CD4-positive, alpha-beta T cell treated with Interleukin-15 for 1 hour (primary cell): ENCODE results near the gene YPEL2.

ENCODE experiments used
- DNase-seq: peaks from one replicate; pipeline ENCODE4 v3.0.0-alpha.2; 2020

The YPEL2 gene

DNA sequence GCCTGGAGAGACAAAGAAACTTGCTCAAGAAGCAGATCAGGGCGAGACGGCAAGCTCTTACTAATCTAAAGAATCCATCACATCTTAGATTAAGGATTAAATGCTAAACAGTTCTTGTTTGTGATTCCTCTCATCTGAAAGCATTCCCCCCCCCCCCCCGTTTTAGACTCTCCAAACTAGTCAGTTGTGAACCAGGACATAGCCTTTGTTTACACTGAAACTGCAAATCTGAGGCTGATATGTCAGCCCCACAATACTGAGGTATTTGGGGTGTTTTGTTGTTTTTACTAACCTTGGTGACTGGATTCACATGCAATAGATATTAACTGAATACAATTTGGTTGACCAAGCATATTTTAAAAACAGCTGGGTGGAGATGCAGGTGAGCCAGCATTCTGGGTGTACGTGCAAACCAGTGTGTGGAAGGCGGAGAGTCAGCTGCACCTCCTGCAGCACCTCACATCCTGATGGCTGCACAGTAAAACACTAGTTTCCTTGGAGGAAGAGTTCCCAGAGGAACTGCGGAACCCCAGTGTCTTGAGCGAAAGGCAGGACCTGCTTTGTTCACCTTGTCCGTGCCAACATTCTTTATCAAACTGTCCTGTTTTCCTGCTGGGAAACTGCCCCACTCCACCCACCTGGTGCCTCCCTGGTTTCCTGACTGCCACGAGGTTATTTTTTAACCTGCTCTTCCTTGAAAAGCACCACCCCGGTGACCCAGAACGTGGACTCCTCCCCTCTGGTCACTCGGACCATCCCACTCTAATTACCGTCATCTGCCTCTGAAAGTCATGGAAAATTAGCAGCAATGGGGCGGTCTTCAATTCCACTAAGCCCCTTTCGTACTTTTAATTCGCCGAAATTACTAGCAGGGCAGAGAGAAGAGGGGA is 1.2 kb upstream of the YPEL2 start:
- no peak for DNase-seq

DNA sequence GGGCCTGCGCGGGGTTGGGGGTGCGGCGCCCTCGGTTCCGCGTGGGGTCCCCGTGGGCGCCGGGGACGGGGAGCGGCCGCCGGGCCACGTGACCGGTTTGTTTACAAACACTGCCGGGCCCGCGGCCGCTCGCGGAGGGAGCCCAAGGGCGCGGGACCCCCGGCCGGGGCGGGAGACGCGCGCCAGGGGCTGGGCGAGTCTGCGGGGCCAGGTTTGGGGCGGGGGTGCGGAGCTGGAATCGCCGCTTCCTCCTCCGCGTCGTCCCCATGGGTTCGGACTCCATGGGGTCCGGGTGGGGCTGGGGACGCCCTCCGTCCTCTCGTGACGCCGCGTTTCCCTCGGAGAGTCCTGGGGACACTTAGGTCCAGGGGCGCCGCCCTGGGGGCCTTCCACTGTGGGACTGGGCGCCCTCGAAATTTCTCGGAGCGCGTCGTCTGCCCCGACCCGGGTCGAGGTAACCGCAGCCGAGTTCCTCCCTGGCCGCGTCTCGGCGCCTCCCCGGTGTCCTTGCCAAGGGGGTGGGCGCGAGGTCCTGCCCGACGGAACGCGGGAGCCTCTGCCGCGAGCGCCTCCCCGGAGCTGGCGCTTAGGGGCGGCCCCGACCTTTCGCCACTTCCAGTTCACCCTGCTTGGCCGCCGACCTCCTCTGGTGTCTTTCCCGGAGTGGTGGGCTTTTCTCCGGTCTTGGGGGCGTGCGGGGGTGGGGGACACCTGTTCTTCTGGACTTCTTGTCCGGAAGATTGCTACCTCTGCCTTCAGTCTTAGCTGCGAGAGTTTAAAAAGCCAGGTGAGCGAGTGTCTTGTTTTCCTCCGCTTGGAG is 684 bp downstream of the YPEL2 start:
- DNase-seq = no peak

DNA sequence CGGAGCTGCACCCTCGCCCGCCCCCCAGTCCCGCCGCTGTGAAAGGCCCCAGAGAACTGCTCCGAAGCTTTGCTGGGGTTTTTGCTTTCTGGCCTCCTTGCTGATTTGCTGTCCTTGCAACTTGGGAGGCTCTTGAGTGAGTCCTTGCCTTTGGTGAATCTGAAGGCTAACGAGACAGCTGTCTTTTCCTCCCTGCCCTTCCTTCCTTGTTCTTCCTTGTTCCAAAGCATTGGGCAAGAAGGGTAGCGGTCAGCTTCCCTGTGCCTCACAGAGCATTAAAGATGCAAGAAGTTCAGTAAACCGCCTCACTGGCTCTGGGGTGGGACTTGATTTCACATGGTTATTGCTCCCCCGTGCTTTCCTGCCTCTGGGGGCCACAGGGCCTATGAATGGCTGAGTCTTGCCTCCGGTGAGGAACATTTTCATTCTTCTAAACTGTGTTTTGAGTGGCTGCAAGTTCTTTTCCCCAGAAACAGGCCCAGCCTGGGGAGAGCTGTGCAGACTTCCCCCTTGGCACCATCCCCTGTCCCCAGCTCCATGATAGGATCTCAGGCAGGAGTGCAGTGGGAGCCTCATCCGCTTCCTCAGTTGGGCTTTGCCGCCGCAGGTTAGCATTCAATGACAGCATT is 1.4 kb downstream of the YPEL2 start:
- DNase-seq = no peak

DNA sequence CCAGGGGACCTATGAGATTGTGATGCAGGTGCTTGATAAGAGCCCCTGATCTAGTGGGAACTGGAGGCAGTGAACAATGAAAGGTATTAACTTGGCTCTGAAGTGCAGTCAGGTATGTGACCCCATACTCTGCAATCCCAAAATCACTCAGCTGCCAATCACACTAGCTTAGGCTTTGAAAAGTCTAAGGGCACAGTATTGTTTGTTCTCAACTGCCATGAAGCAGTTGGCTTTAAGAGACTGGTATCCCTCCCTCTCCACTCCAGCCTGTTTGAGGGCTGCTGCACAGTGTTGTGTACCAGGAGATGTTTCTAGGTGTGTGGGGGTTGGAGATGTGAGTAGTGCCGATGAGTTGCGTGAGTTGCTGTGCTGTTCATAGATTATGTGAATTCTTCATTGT is 2.4 kb downstream of the YPEL2 start:
- DNase-seq = no peak

DNA sequence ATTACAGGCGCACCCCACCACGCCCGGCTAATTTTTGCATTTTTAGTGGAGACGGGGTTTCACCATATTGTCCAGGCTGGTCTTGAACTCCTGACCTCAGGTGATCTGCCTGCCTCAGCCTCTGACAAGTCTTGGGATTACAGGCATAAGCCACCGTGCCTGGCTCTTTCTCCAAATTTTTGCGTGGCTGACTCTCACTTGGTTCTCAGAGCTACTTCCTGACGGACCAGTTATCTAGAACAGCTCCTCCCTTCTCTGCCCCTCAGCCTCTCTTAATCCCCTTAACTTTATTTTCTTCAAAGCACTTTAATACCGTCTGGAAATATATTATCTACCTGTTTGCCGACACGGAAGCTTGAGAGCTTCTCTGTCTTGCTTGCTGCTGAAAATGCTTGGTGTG is 4.2 kb downstream of the YPEL2 start:
- DNase-seq = no peak

GRCh38 chr17:59337741-59338299 is 6.4 kb downstream of the YPEL2 start:
- DNase-seq = no peak

DNA sequence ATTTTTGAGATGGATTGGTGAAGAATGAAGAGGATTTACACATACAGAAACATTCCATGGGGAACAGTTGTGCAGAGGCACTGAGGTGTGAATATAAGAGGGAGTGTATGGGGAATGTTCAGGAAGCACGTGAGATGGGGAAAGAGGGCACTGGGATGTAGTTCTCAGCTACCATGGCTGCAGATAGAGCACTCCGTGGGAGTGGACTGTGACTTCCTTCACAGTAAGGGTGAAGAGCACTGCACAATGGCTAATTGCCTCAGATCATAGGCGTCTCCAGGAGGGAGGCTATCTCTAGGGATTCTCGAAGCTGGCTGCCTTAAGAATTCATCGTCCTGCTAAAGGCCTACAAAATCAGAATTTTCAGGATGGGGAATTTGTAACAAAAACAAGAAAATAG is 7.0 kb downstream of the YPEL2 start:
- no peak for DNase-seq

GRCh38 chr17:59341922-59342321 is 10.5 kb downstream of the YPEL2 start:
- no peak for DNase-seq

DNA sequence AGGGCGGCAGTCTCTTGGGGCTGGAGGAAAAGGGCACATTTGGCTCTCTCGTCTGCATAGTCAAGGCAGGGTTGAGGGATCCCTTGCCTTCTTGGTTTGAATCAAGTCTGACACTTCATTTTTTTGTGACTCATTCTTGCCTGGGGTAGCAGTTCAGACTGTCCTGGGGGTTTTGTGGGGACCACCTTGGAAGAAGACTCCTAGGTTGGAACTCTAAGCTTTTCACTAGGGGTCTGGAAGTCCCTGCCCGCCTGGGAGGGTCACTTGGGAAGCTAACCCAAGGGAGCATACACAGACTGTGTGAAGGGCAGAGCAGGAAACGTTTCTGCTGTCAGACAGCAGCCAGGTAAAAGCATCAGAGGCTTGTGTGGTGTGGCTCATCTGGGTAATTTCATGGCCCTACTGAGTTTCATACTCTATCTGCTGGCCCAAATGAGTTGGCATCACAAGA is 11.3 kb downstream of the YPEL2 start:
- no peak for DNase-seq

DNA sequence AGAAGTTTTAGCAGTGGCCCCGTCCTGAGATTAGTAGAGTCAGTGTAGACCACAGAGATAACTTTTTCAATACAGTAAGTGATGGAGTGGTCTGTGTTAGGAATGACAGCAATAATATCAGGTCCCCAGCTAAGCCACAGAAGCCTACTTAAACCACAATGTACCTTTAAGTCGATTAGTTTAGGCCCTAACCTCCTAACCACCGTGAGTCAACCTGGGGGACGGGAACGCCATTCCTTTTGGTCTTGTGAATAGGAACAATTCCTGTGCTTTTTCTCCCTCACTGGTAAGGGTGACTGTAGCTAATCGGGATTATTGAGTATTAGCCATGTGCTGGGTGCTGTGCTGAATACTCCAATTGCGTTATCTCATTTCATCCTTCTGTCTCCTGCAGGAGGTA is 14.0 kb downstream of the YPEL2 start:
- no peak for DNase-seq

GRCh38 chr17:59346341-59346740 is 14.9 kb downstream of the YPEL2 start:
- no peak for DNase-seq

DNA sequence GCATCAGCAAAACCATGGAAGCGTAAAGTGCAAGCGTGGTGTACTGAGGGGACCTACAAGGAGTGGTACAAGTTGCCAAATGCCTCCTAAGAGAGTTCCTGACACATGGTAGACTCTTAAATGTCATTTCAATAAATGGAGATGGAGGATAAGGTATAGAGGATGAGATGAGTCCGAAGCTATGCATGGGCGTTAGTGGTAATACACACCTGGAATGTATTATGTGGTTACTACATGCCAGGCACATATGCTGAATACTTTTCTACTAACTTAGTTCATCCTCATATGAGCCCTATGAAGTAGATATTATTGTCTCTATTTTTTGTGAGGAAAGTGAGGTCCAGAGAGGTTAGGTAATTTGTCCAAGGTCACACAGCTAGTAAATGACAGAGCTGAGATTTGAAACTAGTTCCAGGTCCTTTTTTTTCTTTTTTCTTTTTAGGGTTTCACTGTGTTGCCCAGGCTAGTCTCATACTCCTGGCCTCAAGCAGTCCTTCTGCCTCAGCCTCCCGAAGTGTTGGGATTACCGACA is 15.5 kb downstream of the YPEL2 start:
- DNase-seq = no peak

DNA sequence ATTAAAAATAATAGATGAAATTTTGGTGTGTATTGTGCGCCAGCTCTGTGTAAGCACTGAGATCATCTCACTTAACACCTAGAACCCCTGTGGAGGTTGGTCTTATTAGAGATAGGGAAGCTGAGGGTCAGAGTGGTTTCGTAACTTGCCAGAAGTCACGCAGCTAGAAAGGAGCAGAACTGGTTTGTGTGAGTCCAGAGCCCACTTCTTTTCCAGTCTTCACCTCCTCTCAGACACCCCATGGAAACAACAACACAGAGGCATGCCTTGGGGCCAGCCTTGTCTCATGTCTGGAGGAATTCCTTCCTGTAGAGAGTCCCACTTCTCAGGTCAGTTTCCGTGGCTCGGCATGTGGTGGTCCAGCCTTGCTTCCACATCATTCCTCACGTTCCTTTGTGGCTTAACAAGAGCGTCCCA is 16.5 kb downstream of the YPEL2 start:
- no peak for DNase-seq

- no peak for DNase-seq
Observed at GRCh38 chr17:59349178-59349577, 17.7 kb downstream of the YPEL2 start.

GRCh38 chr17:59353106-59353854 is 21.8 kb downstream of the YPEL2 start:
- no peak for DNase-seq

GRCh38 chr17:59353936-59354755 is 22.7 kb downstream of the YPEL2 start:
- DNase-seq = no peak

GRCh38 chr17:59355030-59355701 is 23.7 kb downstream of the YPEL2 start:
- no peak for DNase-seq

DNA sequence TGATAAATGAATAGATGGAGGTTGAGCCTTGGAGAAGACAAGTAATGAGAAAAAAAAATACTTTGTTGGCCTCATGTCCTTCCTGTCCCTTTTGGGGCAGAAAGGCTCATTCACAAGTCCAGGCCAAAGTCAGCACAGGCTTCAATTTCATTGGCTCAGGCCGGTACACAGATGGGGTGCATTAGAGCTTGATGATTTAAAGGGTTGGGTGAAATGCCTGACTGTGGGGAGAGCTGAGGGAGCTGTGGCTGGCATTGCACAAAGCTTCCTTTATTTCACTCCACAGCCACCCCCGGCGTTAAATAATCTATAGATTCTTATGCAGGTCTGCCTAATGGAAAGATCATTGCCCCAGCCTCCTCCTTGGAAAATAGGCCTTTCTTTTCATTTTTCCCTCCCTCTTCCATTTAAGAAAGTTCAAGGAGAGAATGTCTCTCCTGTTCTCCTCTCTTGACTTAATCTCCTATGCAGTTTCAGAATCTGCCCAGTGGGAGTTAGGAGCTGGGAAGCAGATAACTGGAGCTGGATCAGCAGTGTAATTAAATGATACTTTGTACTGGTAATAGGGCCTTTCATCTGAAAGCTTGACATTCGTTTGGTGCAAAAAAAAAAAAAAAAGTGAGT is 24.4 kb downstream of the YPEL2 start:
- no peak for DNase-seq

GRCh38 chr17:59356543-59357218 is 25.2 kb downstream of the YPEL2 start:
- no peak for DNase-seq
